Suppressor macrophage treated with lipopolysaccharide for 4 hours (primary cell): ENCODE measurements around the gene IL2RA.
"Not testable (repeated sequence)": the region's sequence is repeated elsewhere in the genome, so short reads cannot be mapped to it uniquely, and the experiment has no call there.

Experiments used
- DNase-seq: peaks from one replicate; pipeline ENCODE4 v3.0.0-alpha.2; 2020

Gene IL2RA

GRCh38 chr10:6056411-6057135, 5.6 kb downstream of the IL2RA start:
- peak; percentile 28 for DNase-seq

- DNase-seq: peak; percentile 8
These were observed 6.2 kb downstream of the IL2RA start for GRCh38 chr10:6055929-6056328.

GRCh38 chr10:6054884-6055283, 7.3 kb downstream of the IL2RA start:
- no peak for DNase-seq

- DNase-seq: peak; percentile 69
These were observed 8.1 kb downstream of the IL2RA start for GRCh38 chr10:6053816-6054631.

- DNase-seq: peak; percentile 6
These were observed 8.9 kb downstream of the IL2RA start for GRCh38 chr10:6053303-6053702.

- peak; percentile 69 for DNase-seq
These were observed 9.6 kb downstream of the IL2RA start for GRCh38 chr10:6052247-6053221.

GRCh38 chr10:6050801-6051445, 11.2 kb downstream of the IL2RA start:
- DNase-seq: peak; percentile 98

GRCh38 chr10:6049031-6049400, 13.2 kb downstream of the IL2RA start:
- DNase-seq: no peak

GRCh38 chr10:6048281-6049030, 13.7 kb downstream of the IL2RA start:
- no peak for DNase-seq

GRCh38 chr10:6047847-6048246, 14.3 kb downstream of the IL2RA start:
- no peak for DNase-seq

GRCh38 chr10:6046773-6047611, 15.2 kb downstream of the IL2RA start:
- no peak for DNase-seq

- DNase-seq: no peak
These were observed 16.0 kb downstream of the IL2RA start for GRCh38 chr10:6045878-6046772.

GRCh38 chr10:6045314-6045848, 16.8 kb downstream of the IL2RA start:
- DNase-seq: peak; percentile 41

GRCh38 chr10:6044751-6045313, 17.3 kb downstream of the IL2RA start:
- peak; percentile 50 for DNase-seq

- no peak for DNase-seq
These were observed 18.1 kb downstream of the IL2RA start for GRCh38 chr10:6044060-6044459.

- not testable (repeated sequence) for DNase-seq
These were observed 18.8 kb downstream of the IL2RA start for GRCh38 chr10:6043377-6043776.

- no peak for DNase-seq
These were observed 22.0 kb downstream of the IL2RA start for GRCh38 chr10:6040205-6040604.

- no peak for DNase-seq
These were observed 22.5 kb downstream of the IL2RA start for GRCh38 chr10:6039711-6040110.

GRCh38 chr10:6038071-6038631, 24.0 kb downstream of the IL2RA start:
- no peak for DNase-seq
